MG63 (cell line): Measurements from ENCODE around the gene DCUN1D2. TPM values are rescaled to one million over a fixed set of nuclear protein-coding genes. Genes with fewer than 3 reads are reported as not detected.
"Not testable (repeated sequence)": the region's sequence is repeated elsewhere in the genome, so short reads cannot be mapped to it uniquely, and the experiment has no call there.

Experiments used
- DNase-seq: peaks from one replicate; pipeline ENCODE4 v3.0.0-alpha.2; 2020
- H3K27me3 ChIP-seq: fragments of 250-450 bp; sonication (Bioruptor Pico); 2 replicates; pipeline ENCODE4 v1.5.1; 2020; ENCODE audit warnings: mild to moderate bottlenecking, moderate library complexity
- H3K36me3 ChIP-seq: fragments of 250-450 bp; sonication (Bioruptor Pico); 2 replicates; pipeline ENCODE4 v1.5.1; 2020; ENCODE audit warnings: mild to moderate bottlenecking, moderate library complexity
- H3K4me3 ChIP-seq: fragments of 250-450 bp; sonication (Bioruptor Pico); 2 replicates; pipeline ENCODE4 v1.5.1; 2020; ENCODE audit warnings: mild to moderate bottlenecking, moderate library complexity
- H3K9me3 ChIP-seq: fragments of 250-450 bp; sonication (Bioruptor Pico); 2 replicates; pipeline ENCODE4 v1.5.1; 2020; ENCODE audit warnings: mild to moderate bottlenecking, moderate library complexity
- total RNA-seq: library from RNA; depleted of rRNA; stranded (reverse); fragments of >200 nt; shearing (Covaris generic); gene quantifications from 2 replicates; pipeline ENCODE4 v1.2.3, GENCODE V29; 2014; ENCODE audit warnings: low replicate concordance

Gene DCUN1D2
- total RNA-seq, 1 experiment from 2014 or later, result 6.8 TPM

GRCh38 chr13:113479179-113479578 is 11.3 kb downstream of the DCUN1D2 start:
- Histone ChIP-seq H3K27me3 (no peaks in the 10 kb centered on the region), H3K4me3 (no peak overlapping the region), H3K9me3 (no peaks in the 10 kb centered on the region), H3K36me3 (peaks cover 46% of the 10 kb centered on the region)
- no peak for DNase-seq

GRCh38 chr13:113477724-113478123 is 12.8 kb downstream of the DCUN1D2 start:
- Histone ChIP-seq H3K36me3 (peaks cover 50% of the 10 kb centered on the region), H3K4me3 (no peak overlapping the region), H3K9me3 (no peaks in the 10 kb centered on the region), H3K27me3 (no peaks in the 10 kb centered on the region)
- DNase-seq, result no peak

GRCh38 chr13:113476811-113477210 is 13.7 kb downstream of the DCUN1D2 start:
- no peak overlapping the region for H3K4me3 ChIP-seq
- peaks cover 50% of the 10 kb centered on the region for H3K36me3 ChIP-seq
- no peaks in the 10 kb centered on the region for H3K27me3 ChIP-seq
- no peaks in the 10 kb centered on the region for H3K9me3 ChIP-seq
- no peak for DNase-seq

- Histone ChIP-seq H3K9me3 (no peaks in the 10 kb centered on the region), H3K27me3 (no peaks in the 10 kb centered on the region), H3K4me3 (no peak overlapping the region), H3K36me3 (peaks cover 46% of the 10 kb centered on the region)
- no peak for DNase-seq
Observed at GRCh38 chr13:113475911-113476310, 14.6 kb downstream of the DCUN1D2 start.

- Histone ChIP-seq H3K36me3 (peaks cover 46% of the 10 kb centered on the region), H3K4me3 (no peak overlapping the region), H3K9me3 (no peaks in the 10 kb centered on the region), H3K27me3 (no peaks in the 10 kb centered on the region)
- DNase-seq, result no peak
Observed at GRCh38 chr13:113475280-113475679, 15.2 kb downstream of the DCUN1D2 start.

GRCh38 chr13:113474179-113474578 is 16.3 kb downstream of the DCUN1D2 start:
- Histone ChIP-seq H3K9me3 (no peaks in the 10 kb centered on the region), H3K36me3 (peaks cover 39% of the 10 kb centered on the region), H3K27me3 (no peaks in the 10 kb centered on the region), H3K4me3 (no peak overlapping the region)
- DNase-seq, result no peak

- Histone ChIP-seq H3K27me3 (no peaks in the 10 kb centered on the region), H3K36me3 (peaks cover 28% of the 10 kb centered on the region), H3K4me3 (no peak overlapping the region), H3K9me3 (no peaks in the 10 kb centered on the region)
- no peak for DNase-seq
Observed at GRCh38 chr13:113472355-113473025, 18.0 kb downstream of the DCUN1D2 start.

GRCh38 chr13:113471844-113472243 is 18.7 kb downstream of the DCUN1D2 start:
- no peak for DNase-seq
- Histone ChIP-seq H3K4me3 (no peak overlapping the region), H3K9me3 (no peaks in the 10 kb centered on the region), H3K36me3 (peaks cover 31% of the 10 kb centered on the region), H3K27me3 (no peaks in the 10 kb centered on the region)

- not testable (repeated sequence) for H3K9me3 ChIP-seq, DNase-seq, H3K4me3 ChIP-seq, H3K27me3 ChIP-seq
- peaks cover 30% of the 10 kb centered on the region for H3K36me3 ChIP-seq
Observed at GRCh38 chr13:113470635-113471163, 19.8 kb downstream of the DCUN1D2 start.

- Histone ChIP-seq H3K36me3 (peaks cover 27% of the 10 kb centered on the region), H3K9me3 (no peaks in the 10 kb centered on the region), H3K4me3 (no peak overlapping the region), H3K27me3 (no peaks in the 10 kb centered on the region)
- no peak for DNase-seq
Observed at GRCh38 chr13:113470073-113470472, 20.4 kb downstream of the DCUN1D2 start.

- Histone ChIP-seq H3K4me3 (no peak overlapping the region), H3K9me3 (no peaks in the 10 kb centered on the region), H3K27me3 (no peaks in the 10 kb centered on the region), H3K36me3 (peaks cover 26% of the 10 kb centered on the region)
- DNase-seq, result no peak
Observed at GRCh38 chr13:113469582-113469981, 20.9 kb downstream of the DCUN1D2 start.

- Histone ChIP-seq H3K4me3 (no peak overlapping the region), H3K36me3 (peaks cover 19% of the 10 kb centered on the region), H3K27me3 (no peaks in the 10 kb centered on the region), H3K9me3 (no peaks in the 10 kb centered on the region)
- DNase-seq, result no peak
Observed at GRCh38 chr13:113468472-113469201, 21.9 kb downstream of the DCUN1D2 start.

GRCh38 chr13:113468029-113468428 is 22.5 kb downstream of the DCUN1D2 start:
- no peak overlapping the region for H3K4me3 ChIP-seq

GRCh38 chr13:113466383-113466782 is 24.1 kb downstream of the DCUN1D2 start:
- Histone ChIP-seq H3K27me3 (no peaks in the 10 kb centered on the region), H3K36me3 (peaks cover 24% of the 10 kb centered on the region), H3K4me3 (no peak overlapping the region), H3K9me3 (no peaks in the 10 kb centered on the region)
- no peak for DNase-seq

More at GRCh38 chr13:113468029-113468428, 22.5 kb downstream of the DCUN1D2 start:
- no peaks in the 10 kb centered on the region for H3K9me3 ChIP-seq
- H3K36me3 ChIP-seq, result peaks cover 20% of the 10 kb centered on the region
- no peak for DNase-seq
- H3K27me3 ChIP-seq, result no peaks in the 10 kb centered on the region

- no peak for DNase-seq
- no peaks in the 10 kb centered on the region for H3K9me3 ChIP-seq
- no peaks in the 10 kb centered on the region for H3K27me3 ChIP-seq
- H3K36me3 ChIP-seq, result peaks cover 33% of the 10 kb centered on the region
- H3K4me3 ChIP-seq, result no peak overlapping the region
Observed at GRCh38 chr13:113465300-113465699, 25.2 kb downstream of the DCUN1D2 start.

- no peak for DNase-seq
- Histone ChIP-seq H3K9me3 (no peaks in the 10 kb centered on the region), H3K27me3 (no peaks in the 10 kb centered on the region), H3K36me3 (peaks cover 41% of the 10 kb centered on the region), H3K4me3 (no peak overlapping the region)
Observed at GRCh38 chr13:113464476-113464875, 26.0 kb downstream of the DCUN1D2 start.

GRCh38 chr13:113461022-113461751 is 29.3 kb downstream of the DCUN1D2 start:
- Histone ChIP-seq H3K27me3 (no peaks in the 10 kb centered on the region), H3K4me3 (no peak overlapping the region), H3K36me3 (peaks cover 54% of the 10 kb centered on the region), H3K9me3 (no peaks in the 10 kb centered on the region)
- no peak for DNase-seq
